T1000 (cell line): ENCODE data around the gene PDXDC1.
"Not testable (repeated sequence)": the region's sequence is repeated elsewhere in the genome, so short reads cannot be mapped to it uniquely, and the experiment has no call there.

Source experiments
- DNase-seq: peaks from one replicate; lab custom pipeline; 2025; ENCODE audit warnings: mixed read lengths; lab: John Stamatoyannopoulos, UW

Gene PDXDC1

DNA sequence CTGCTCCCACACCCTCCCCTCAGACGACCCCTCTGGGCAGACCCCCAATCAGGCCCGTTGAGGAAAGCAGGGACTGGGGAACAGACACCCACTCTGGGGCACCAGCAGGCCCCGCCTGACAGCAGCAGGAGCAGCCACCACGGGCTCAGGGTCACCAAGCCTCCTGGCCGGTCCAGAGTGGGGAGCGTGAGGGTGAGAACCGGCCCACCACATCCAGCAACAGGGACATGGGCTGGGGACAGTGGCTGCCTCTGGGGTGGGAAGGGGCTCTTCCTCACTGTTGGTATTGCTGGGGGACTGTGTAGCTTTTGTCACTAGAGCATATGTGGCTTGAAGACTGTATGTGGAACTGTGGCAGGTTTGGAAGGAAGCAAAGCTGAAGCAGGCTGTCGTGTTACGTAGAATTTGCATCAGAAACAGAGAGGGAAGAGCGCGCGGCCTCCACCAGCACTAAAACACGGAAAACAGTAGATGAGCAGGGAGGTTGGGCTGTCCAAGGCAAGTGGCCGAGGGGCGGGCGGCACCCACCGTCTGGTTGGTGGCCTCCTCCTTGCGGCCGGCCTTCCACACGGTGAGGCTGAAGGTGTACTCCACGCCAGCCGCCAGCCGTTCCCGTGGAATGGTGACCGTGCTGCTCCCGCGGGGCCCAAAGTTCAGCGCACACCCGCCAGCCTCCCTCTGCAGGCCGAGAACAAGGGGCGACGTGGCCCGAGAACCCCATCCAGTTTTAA, 160.1 kb downstream of the PDXDC1 start:
- not testable (repeated sequence) for DNase-seq

DNA sequence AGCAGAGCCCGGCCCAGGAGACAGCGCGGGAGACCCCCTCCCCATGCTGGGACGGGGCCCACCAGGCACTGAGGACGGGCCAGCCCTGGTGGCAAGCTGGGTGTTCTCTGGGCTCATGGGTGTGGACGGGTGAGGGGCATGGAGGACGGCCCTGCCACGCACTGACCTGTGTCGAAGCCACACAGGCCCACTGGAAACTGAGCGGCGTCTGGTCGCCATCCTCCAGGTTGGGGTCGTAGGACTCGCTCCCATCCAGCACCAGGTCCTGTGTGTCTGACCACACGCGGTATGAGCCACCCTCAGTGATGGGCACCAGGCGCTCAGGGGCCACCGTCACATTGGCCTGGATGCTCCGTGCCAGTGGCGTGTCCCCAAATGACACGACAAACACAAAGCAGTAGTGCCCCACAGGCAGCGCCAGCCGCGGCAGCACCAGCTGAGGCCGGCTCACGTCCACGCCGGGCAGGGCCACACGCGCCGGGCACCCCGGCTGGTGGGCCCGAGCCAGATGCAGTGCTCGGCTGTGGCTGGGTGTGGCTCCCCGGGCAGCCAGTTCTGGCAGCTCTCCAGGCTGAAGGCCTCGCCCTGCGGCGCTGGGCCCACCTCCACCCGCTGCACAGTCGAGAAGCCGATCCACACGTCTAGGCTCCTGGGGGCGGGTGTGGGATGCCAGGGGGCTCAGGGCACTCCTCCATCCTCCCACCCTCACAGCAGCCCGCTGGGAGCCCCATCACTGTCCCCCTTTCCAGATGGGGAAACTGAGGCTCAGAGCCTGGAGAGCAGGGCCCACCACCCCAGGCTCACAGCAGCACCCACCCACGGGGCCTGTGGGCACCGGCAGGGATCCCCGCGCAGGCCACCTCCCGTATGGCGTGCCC, 160.9 kb downstream of the PDXDC1 start:
- not testable (repeated sequence) for DNase-seq

DNA sequence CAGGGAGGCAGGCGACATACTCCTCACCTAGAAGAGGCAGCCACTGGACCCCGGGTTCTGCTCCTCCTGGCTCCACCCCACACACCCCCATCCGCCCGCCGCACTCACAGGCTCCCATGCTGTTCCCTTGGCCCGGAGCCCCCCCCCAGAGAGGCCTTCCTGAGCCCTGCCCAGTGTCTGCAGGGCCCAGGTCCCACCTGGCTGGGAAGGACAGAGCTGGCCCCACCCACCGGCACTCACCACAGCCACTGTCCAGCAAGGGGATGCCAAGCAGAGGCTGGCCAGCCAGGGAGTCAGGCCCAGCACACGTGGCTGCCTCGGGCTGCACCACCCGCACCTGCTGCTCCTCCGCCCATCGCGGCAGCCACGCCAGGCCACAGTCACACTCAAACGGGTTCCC, 162.7 kb downstream of the PDXDC1 start:
- not testable (repeated sequence) for DNase-seq

DNA sequence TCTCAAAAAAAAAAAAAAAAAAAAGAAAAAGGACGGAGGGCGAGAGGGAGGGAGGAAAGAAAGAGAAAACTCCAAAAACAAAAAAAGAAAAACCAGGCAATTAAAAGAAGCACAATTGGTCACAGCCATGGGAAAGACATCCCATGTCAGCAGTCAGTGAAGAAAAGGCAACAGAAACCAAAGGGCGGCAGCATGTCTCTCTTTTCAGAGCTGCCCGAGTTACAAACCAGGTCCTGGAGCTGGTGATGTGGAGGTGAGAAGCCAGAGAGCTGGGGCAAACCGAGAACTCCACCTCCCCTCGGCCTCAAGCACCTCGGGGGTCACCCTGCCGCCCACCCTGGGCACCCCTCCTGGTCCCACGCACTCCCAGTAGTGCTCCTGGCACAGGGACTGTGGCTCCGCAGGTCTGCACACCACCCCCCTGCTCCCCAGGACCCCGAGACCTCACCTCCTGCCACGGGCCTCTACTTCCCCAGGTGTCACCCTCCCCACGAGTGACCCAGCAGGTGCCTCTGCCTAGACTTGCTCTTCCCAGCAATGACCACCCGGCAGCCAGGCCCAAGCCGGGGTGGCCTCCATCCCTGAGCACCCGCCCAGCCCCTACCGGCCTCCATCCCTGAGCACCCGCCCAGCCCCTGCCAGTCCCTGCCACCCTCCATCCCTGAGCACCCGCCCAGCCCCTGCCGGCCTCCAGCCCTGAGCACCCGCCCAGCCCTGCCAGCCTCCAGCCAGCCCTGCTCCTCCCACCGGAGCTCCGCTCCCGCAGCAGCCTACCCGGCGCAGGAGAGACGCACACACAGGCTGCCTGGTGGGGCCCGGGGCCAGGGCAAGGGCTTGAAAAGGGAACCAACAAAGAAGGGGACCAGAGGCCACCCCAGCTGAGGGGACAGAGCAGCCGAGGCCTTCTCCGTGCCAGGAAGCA, 165.9 kb downstream of the PDXDC1 start:
- DNase-seq, result not testable (repeated sequence)

DNA sequence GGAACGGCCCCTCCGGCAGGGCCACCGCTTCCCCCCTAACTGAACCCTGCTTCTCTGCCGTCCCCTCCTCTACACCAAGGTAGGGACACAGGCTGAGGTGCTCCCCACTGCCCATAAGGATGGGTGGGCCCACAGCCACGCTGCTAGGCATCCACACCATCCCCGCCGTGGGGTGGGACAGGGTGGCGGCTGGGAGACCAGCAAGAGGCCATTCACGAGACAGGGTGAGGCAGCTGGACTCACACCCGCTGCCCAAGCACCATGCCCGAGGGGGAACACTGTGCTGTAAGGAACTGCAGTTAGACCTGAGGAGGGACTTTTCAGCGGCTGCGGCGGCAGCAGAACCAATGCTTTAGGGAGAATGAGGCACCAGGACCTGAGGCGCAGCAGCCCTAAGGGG, 166.8 kb downstream of the PDXDC1 start:
- no peak for DNase-seq

DNA sequence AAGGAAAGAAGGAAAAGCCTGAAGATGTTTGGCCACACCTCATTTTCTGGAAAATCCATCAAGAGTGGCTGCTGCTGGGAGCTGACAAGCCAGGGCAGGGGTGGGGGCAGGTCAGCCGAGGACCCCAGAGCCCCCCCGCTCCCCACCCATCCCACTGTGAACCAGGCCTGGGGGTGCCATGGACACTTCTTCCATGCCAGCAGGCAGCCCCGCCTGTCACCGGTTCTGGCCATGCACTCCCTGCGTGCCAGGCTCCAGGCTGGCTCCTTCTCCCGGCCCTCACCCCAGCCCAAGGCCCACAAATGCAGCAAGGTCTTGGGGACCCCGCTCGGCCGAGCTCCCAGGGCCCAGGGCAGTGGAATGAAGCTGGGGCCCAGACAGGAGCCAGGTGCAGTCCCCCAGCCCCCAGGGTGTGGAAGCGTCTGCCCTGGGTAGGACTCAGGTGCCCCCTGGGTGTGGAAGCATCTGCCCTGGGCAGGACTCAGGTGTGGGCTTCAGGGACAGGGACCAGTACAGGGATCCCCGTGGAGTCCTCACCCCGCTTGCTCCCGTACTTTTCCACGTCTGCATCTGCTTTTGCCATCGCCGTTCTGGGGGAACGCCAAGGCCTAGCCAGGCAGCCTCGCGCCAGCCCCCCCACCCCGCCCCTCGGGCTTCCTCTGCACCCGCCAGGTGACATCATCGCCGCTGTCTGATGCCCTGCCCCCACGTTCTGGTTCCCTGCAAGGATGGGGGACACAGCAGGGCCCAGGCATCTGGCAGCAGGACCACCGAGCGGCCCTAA, 167.5 kb downstream of the PDXDC1 start:
- not testable (repeated sequence) for DNase-seq

DNA sequence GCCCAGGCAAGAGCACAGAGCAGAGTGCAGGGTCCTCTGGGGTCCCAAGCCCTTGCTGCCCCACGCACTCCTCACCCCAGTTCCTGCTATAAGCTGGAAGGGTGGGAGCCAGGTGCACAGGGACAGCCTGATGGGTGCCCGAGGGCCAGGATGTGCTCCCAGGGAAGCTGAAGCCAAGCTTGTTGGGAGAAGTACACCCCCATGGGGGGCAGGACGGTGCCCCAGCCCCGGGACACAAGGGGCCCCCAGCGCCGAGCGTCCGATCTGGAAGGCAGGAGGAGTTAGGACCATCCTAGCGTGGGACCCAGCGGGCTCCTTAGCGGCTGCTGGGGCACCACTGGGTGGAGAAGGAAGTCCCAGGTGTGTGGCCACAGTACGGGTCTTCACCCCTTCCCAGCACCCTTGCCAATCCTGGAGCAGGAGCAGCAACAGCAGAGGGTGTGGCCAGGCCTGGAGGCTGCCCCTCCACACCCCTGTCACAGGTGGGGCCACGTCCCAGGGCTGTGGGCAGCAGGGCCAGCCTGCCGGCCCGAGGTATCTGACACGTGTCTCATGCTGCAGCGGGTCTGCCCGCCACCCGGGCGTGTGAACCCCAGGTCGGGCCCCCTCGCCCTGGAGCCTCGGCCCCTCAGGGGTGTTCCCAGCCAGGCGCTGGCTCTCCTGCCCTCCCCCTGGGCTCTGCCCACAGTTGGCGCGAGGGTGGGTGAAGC, 168.2 kb downstream of the PDXDC1 start:
- DNase-seq, result not testable (repeated sequence)

DNA sequence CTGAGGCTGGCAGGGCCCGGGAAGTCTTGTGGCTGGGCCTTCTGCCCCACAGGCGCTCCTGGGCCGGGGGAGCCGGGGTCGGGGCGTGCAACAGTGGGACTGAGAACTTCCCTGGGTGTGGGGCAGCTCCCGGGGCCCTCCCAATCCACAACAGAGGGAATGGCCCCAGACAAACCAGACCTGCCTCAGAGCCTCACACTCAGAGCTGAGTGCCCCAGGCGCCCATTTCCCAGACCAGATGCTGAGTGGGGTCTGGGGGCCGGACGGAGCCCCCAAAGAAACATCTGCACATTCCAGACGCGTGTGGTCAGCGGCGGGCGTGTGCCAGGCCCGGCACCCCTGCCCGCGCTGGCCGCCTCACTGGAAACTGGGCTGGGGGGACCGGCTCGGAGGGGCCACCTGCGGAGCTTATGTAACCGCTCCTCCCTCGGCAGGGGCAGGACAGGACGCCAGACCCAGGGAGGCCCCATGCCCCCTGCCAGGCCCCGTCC, 168.8 kb downstream of the PDXDC1 start:
- not testable (repeated sequence) for DNase-seq

DNA sequence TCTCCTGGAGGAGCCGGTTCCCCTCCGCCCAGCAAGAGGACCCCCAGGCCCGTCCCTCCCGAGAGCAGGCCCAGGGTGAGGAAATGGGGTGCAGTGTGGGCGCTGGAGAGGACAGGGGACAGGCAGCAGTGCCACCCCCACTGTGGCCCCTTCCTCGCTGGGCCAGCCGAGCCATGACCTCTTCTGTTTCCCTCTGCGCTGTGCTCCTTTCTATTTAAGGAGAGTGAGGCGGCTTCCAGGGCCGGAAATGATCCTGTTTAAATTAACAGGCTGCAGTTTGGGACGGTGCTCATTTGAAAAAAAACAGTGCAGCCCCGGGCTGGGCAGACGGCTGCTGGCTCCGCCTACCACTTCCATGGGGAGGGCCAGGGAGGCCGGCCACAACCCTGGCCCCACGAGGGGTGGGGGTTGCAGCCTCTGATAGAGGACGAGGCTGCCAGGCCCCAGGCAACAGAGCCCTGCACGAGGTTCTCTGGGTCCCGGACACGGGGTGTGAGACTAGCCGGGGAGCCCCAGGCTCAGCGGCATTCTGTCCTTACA, 169.3 kb downstream of the PDXDC1 start:
- DNase-seq, result peak; percentile 30

DNA sequence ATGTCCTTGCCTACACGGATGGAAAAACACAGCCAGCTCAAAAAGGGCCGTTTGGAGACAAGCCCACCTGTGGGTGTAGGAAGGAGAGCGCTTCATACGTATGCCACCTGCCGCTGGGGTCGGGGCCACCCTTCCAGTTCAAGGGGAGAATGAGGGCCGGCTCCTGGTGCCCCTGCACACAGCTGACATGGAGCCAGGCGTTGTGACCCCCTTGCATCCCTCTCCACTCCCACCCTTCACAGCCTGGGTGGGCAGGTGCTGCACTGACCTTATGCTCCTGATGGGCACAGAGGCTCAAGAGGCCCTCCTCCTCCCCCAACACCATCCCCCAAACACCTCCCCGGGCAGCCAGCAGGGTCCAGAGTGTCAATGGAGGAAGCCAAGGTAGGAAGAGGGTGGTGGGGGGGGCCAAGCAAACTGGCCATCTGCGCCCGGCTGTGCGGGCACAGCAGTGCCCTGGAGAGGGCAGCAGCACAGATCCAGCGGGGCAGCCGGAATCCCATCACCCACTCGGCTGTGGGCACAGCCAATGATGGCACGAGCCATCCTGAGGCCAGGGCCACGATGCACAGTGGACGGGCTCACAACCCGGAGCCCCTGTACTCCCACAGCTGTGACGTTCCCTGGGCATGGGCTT, 170.1 kb downstream of the PDXDC1 start:
- not testable (repeated sequence) for DNase-seq

DNA sequence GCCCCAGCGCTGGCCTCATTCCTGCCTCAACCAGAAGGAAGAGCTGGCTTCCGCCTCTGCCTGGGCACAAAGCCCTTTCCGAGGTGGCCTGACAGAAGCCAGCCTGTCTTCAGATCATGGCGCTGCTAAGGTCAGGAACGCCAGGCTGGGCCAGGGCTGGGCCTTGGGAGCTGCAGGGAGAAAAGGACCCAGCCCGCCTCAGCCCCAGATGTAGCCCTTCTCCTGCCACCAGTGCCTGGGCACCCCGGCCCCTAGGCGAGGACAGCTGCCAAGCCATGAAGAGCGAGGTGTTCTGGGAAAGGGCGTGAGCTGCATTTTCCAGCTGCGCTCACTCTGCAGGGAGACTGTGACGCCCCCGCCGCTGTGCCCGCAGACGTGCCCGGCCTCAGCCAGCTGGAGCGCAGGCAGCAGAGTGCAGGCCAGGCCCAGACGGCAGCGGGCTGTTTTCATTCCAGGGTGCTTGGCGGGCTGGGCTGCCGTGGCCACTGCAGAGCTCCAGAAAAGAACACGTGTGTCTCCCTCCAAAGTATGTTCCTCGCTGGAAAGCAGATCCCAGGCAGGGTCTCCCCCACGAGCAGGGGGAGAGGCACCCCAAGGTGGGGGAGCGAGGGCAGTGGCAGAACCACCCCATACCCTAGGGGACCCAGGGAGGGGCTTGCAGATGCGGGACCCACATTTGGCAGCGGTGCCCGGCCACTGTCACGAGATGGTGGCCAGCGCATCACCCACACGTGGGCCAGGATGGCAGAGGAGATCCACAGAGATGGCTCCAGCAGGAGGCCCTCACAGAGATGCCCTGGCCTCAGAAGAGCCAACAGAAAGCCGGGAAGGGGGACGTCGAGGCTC, 170.8 kb downstream of the PDXDC1 start:
- not testable (repeated sequence) for DNase-seq

DNA sequence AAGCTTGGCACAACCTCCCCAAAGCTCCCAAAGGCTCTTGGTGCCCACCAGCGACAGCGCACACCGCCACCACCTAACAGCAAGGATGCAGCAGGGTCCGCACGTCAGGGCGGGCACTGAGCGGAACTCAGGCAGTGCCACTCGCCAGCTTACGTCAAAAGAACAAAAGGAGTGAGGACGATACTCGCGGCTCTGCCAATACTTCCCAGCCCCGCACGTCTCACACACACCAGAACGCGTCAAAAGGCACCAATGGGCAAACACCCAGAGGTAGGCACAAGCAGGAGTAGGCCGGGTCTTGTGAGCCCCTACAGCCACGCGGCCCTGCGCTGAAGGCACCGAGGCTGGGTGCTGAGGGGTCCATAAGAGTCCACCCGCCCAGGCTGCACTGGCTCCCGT, 171.4 kb downstream of the PDXDC1 start:
- DNase-seq, result not testable (repeated sequence)

DNA sequence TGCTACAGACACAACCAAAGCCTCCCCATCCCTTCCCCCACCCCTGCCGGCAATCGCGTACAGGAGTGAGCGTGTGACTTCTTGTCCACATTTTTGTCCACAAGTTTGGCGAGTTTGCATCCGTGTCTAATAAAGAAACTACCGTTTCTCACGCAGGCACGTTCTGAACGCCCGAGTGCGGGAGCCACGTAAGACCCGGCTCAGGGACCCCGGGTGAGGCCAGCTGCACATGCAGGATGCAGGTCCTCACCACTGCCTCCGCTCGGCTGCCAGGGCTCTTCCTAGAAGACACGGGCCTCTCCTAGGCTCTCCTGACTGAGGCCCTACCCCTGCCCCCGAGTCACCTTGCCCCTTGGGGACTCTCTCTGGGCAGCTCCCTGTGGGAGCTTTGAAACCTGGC, 174.0 kb downstream of the PDXDC1 start:
- not testable (repeated sequence) for DNase-seq

DNA sequence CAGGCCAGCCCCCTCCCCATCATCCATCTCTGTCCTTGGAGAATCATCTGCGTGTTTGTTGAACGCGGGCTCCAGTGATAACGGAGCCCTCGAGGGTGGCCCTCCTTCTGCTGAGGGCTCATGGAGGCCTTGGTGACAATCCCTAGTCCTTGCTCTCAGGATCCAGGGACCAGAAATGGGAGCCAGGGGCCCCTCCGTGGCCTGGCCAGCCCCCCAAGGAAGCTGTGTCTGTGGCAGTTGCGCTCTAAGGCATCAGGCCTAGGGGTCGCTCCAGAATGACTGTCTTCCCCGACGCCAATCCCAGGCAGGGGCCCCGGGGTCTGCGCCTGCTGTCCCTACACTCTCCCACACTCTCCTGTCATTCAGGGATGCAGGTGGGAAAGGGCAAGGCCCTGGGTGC, 174.4 kb downstream of the PDXDC1 start:
- not testable (repeated sequence) for DNase-seq

DNA sequence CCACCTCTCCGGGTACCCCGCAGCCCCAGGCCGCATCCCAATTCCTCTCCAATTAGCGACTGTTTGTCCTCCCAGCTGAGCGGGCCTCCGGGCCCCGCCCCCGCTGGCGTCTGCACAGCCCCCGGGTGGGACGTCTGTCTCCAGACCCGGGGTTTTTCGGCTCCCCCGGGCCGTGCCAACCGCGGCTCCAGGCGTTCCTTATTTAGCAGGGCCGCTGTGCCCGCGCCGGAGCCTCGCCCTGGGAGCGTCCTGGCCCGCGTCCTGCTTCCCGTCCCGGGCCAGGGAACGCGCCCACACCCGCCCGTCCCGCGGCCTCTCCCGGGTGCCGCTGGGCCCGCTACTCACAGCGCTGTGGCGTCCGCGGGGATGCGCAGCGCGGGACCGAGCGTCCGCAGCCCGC, 179.2 kb downstream of the PDXDC1 start:
- not testable (repeated sequence) for DNase-seq

DNA sequence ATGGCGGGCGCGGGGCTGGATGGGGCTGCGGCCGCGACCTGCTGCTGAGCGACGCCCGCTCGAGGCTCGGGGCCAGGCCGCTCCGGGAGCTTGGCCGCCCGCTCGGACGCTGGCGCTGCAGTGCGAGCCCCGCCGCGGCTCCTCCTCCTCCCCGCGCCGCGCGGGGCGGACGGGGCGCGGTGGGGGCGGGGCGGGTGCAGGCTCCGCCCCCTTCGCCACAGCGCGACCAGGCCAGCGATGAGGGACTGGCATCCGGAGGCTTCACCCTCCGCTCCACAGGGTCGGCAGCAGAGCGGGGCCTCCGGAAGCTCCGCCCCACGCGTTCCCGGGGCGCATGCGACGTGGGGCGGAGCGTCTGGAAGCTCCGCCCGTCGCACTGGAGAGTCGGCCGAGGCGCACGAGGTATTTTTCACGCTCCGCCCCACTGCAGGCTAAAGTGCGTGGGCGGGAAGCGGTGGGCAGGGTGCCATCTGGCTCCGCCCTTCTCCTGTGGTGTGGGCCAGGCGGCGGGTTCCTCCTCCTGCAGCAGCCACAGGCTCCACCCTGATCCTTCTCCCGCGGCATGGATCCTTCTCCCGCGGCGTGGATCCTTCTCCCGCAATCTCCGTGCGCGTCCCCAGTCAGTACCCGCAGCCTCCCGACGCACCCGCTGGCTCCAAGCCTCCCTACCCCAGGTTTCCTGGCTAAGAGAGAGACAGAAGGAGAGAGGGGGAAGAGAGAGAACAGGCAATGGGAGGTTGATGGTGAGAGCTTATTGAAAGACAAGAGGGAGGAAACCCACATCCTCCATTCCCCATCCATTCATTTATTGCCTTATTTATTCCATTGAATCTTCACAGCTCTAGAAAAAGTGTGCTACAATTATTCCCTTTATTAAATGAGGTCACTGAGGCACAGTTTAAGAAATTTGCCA, 180.1 kb downstream of the PDXDC1 start:
- peak; percentile 97 for DNase-seq

DNA sequence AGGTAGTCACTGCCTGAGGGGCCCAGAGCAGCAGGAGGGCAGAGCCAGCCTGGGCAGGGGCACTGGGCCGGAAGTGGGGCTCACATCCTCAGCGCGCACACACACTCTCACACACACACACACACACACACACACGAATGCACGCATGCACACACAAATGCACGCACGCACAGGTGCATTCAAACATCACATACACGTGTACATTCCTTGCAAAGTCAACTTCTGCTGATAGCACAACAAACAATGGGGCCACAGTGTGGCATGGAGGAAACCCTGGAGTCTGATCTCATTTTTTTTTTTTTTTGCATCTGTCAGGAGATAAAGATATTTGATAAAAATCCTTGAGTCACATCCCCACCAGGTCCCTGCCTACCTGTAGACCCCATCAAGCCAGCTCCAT, 182.8 kb downstream of the PDXDC1 start:
- not testable (repeated sequence) for DNase-seq
